Lung (tissue), 12 donors: ENCODE measurements around the gene TAC1. TPM values are rescaled to one million over a fixed set of nuclear protein-coding genes. Genes with fewer than 3 reads are reported as not detected.

Experiments
- ATAC-seq: fragments of 200-7000 bp; cut with Tn5 transposase; one replicate; pipeline ENCODE4 v1.9.1; 2020; ENCODE audit warnings: moderate number of reproducible peaks; ENCODE audit not compliant: insufficient read depth, low FRiP score
- DNase-seq, 3 donors: peaks; one replicate each; pipeline ENCODE4 v3.0.0-alpha.2; 2013 to 2017
- H3K27ac ChIP-seq, 2 donors: one replicate each; pipeline ENCODE4 v1.5.1; 2013; ENCODE audit warnings: mild to moderate bottlenecking in 2 of 2, moderate library complexity in 2 of 2, control low read depth in 1 of 2, inconsistent platforms in 1 of 2, low read depth in 1 of 2, low read length in 1 of 2
- H3K27me3 ChIP-seq, 3 donors: one replicate each; pipeline ENCODE4 v1.5.1; 2013; ENCODE audit warnings: low read length in 2 of 3; ENCODE audit not compliant: control insufficient read depth in 3 of 3, insufficient read depth in 3 of 3
- H3K36me3 ChIP-seq, 4 donors: one replicate each; pipeline ENCODE4 v1.5.1; 2013; ENCODE audit warnings: low read length in 4 of 4, mild to moderate bottlenecking in 1 of 4, moderate library complexity in 1 of 4; ENCODE audit not compliant: control insufficient read depth in 4 of 4, insufficient read depth in 4 of 4
- H3K4me1 ChIP-seq, 5 donors: one replicate each; pipeline ENCODE4 v1.5.1; 2013; ENCODE audit warnings: low read length in 5 of 5, mild to moderate bottlenecking in 2 of 5, moderate library complexity in 1 of 5; ENCODE audit not compliant: control insufficient read depth in 5 of 5, insufficient read depth in 5 of 5
- H3K4me3 ChIP-seq: one replicate; pipeline ENCODE4 v1.5.1; 2013; ENCODE audit warnings: mild to moderate bottlenecking, control low read depth, moderate library complexity
- H3K9ac ChIP-seq, 2 donors: one replicate each; pipeline ENCODE4 v1.5.1; 2013; ENCODE audit warnings: low read length in 2 of 2, control low read depth in 1 of 2; ENCODE audit not compliant: insufficient read depth in 1 of 2
- H3K9me3 ChIP-seq, 4 donors: one replicate each; pipeline ENCODE4 v1.5.1; 2013; ENCODE audit warnings: low read length in 3 of 4, mild to moderate bottlenecking in 1 of 4, moderate library complexity in 1 of 4; ENCODE audit not compliant: control insufficient read depth in 4 of 4, insufficient read depth in 3 of 4
- CTCF ChIP-seq: IDR thresholded peaks from 2 replicates; pipeline ENCODE4 v1.5.1; 2012; ENCODE audit warnings: mild to moderate bottlenecking; ENCODE audit errors: control extremely low read depth, extremely low read depth
- WGBS, 2 donors: extraction: QIAGEN DNeasy Blood & Tissue Kit; methylation state at CpG; one replicate each; pipeline ENCODE4 v1.1.7; 2013; 5-methylcytosine and 5-hydroxymethylcytosine counted together
- polyA plus RNA-seq, 2 donors: library from polyadenylated mRNA; stranded (reverse); fragments of 200-250 nt; gene quantifications; one replicate each; pipeline ENCODE4 v1.2.1, GENCODE V29; 2013
- total RNA-seq, 2 donors: library from RNA; depleted of rRNA in 1 of 2; stranded (reverse); fragments of >200 nt in 1 of 2; gene quantifications; one replicate each; pipeline ENCODE4 v1.2.1, GENCODE V29; 2014 to 2021
- donor health status: control.
- donor health status: control.
- donor health status: Bipolar disorder and iron deficiency.
- donor health status: healthy.
- donor health status: DM: yes; HTN: yes; CAD: no.

The TAC1 gene
- total and polyA plus RNA-seq, 4 donors = 0.30 TPM; not detected in 3

GRCh38 chr7:97694355-97694754 is 37.5 kb upstream of the TAC1 start:
- 89 to 99% methylated on average over 2 of the region's 2 CpGs for WGBS, 2 donors
- no peaks in the 10 kb centered on the region for H3K4me1 ChIP-seq
- no peak overlapping the region for H3K4me3 ChIP-seq
- no peak overlapping the region for H3K9ac ChIP-seq
- no peaks in the 10 kb centered on the region for H3K36me3 ChIP-seq
- ATAC-seq (no peak), DNase-seq (no peak)
- peaks cover 0 to 2% (median 0%) of the 10 kb centered on the region in 4 donors for H3K9me3 ChIP-seq
- H3K27me3 ChIP-seq = no peaks in the 10 kb centered on the region
- no peak overlapping the region for H3K27ac ChIP-seq
- no peak for TF ChIP-seq CTCF

GRCh38 chr7:97697396-97697795 is 34.5 kb upstream of the TAC1 start:
- H3K9ac ChIP-seq = no peak overlapping the region
- no peak for DNase-seq
- H3K4me3 ChIP-seq = no peak overlapping the region
- H3K9me3 ChIP-seq = peaks cover 0 to 6% (median 0%) of the 10 kb centered on the region in 4 donors
- H3K27ac ChIP-seq = no peak overlapping the region
- H3K4me1 ChIP-seq = no peaks in the 10 kb centered on the region
- H3K36me3 ChIP-seq = no peaks in the 10 kb centered on the region
- TF ChIP-seq CTCF = no peak
- no peak for ATAC-seq
- H3K27me3 ChIP-seq = no peaks in the 10 kb centered on the region

- Histone ChIP-seq H3K27ac (no peak overlapping the region), H3K4me3 (no peak overlapping the region), H3K9ac (no peak overlapping the region), H3K9me3 (peaks cover 0 to under 1% (median 0%) of the 10 kb centered on the region in 4 donors), H3K36me3 (no peaks in the 10 kb centered on the region), H3K27me3 (no peaks in the 10 kb centered on the region), H3K4me1 (no peaks in the 10 kb centered on the region)
- no peak for DNase-seq
- no peak for TF ChIP-seq CTCF
- WGBS, 2 donors = 68 to 86% methylated on average over 3 of the region's 3 CpGs
- no peak for ATAC-seq
Measured at GRCh38 chr7:97722386-97722785, 9.5 kb upstream of the TAC1 start.
